GM18858 (cell line): ENCODE data around the gene LBHD1.
"Not testable (repeated sequence)": the region's sequence is repeated elsewhere in the genome, so short reads cannot be mapped to it uniquely, and the experiment has no call there.

Experiments
- ATAC-seq: cut with Tn5 transposase; IDR thresholded peaks from one replicate; pipeline ENCODE4 v1.9.1; 2021; ENCODE audit not compliant: unreplicated experiment

Gene LBHD1

GRCh38 chr11:62694455-62695167 is 22.5 kb upstream of the LBHD1 start:
- ATAC-seq, result no peak

- not testable (repeated sequence) for ATAC-seq
Measured at GRCh38 chr11:62693624-62694023, 21.6 kb upstream of the LBHD1 start.

- no peak for ATAC-seq
Measured at GRCh38 chr11:62689421-62690183, 17.5 kb upstream of the LBHD1 start, which contains the start of gene LRRN4CL. LRRN4CL (minus strand) TSS chr11:62689530; CDS start chr11:62688508, 1,022 bp downstream.

GRCh38 chr11:62688491-62688890 is 16.4 kb upstream of the LBHD1 start:
- no peak for ATAC-seq

GRCh38 chr11:62687508-62688396 is 15.7 kb upstream of the LBHD1 start:
- ATAC-seq, result no peak

GRCh38 chr11:62682518-62682917 is 10.5 kb upstream of the LBHD1 start:
- no peak for ATAC-seq

GRCh38 chr11:62680825-62681240 is 8.8 kb upstream of the LBHD1 start:
- no peak for ATAC-seq

GRCh38 chr11:62678770-62679696 is 7.0 kb upstream of the LBHD1 start, which contains the start of gene UBXN1:
UBXN1 (minus strand) TSS chr11:62679073; CDS start chr11:62678923, 150 bp downstream.
- ATAC-seq, result no peak

GRCh38 chr11:62678433-62678769 is 6.3 kb upstream of the LBHD1 start:
- ATAC-seq, result no peak

GRCh38 chr11:62677714-62678113 is 5.6 kb upstream of the LBHD1 start:
- ATAC-seq, result no peak

- no peak for ATAC-seq
Measured at GRCh38 chr11:62677156-62677555, 5.1 kb upstream of the LBHD1 start.

GRCh38 chr11:62676698-62677097 is 4.6 kb upstream of the LBHD1 start:
- ATAC-seq, result no peak

GRCh38 chr11:62675415-62675814 is 3.3 kb upstream of the LBHD1 start:
- ATAC-seq, result not testable (repeated sequence)

- ATAC-seq, result no peak
Measured at GRCh38 chr11:62673196-62673525, 1.1 kb upstream of the LBHD1 start.

- ATAC-seq, result no peak
Measured at GRCh38 chr11:62671236-62671607, 845 bp downstream of the LBHD1 start.

GRCh38 chr11:62669420-62670161 is 2.5 kb downstream of the LBHD1 start:
- no peak for ATAC-seq

GRCh38 chr11:62667460-62667859 is 4.6 kb downstream of the LBHD1 start:
- no peak for ATAC-seq

GRCh38 chr11:62666259-62666926 is 5.7 kb downstream of the LBHD1 start:
- ATAC-seq, result no peak

- ATAC-seq, result peak; percentile 20
Measured at GRCh38 chr11:62665599-62666258, 6.3 kb downstream of the LBHD1 start.
